ENCODE results near the gene SH3RF1.
"Not testable (repeated sequence)": the region's sequence is repeated elsewhere in the genome, so short reads cannot be mapped to it uniquely, and the experiment has no call there.

SH3RF1 gene

DNA sequence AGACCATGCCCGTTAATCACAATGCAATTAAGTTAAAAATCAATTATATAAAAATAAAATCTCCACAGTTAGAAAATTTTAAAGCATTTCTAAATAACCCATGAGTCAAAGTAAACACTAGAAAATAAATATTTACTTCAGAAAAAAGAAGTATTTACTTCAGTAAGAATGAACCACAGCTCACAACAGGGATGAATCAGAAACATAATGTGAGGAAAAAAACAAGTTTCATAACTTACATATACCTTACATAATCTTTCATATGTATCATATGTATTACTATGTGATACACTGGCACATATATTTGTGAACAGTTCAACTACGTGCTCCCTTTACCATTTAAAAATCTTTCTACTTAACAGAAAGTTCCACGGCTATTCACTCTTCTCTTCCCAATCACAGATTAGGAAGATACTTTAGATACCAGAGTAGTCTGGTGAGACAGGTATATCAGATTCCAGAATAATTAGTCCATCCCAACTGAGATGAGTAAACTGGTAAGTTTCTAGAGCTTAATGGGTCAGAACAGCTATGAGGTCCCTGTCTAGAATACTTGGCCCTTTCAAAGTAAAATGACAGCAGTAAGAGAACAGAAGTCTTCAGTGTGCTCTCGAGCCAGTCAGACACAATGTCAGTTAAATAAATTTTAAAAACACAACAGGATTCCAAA lies 70.3 kb downstream of the SH3RF1 start:
- TF ChIP-seq, protein P1, sequence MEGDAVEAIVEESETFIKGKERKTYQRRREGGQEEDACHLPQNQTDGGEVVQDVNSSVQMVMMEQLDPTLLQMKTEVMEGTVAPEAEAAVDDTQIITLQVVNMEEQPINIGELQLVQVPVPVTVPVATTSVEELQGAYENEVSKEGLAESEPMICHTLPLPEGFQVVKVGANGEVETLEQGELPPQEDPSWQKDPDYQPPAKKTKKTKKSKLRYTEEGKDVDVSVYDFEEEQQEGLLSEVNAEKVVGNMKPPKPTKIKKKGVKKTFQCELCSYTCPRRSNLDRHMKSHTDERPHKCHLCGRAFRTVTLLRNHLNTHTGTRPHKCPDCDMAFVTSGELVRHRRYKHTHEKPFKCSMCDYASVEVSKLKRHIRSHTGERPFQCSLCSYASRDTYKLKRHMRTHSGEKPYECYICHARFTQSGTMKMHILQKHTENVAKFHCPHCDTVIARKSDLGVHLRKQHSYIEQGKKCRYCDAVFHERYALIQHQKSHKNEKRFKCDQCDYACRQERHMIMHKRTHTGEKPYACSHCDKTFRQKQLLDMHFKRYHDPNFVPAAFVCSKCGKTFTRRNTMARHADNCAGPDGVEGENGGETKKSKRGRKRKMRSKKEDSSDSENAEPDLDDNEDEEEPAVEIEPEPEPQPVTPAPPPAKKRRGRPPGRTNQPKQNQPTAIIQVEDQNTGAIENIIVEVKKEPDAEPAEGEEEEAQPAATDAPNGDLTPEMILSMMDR (IDR thresholded peaks at IDR 0.05; ENCODE audit: control insufficient read depth, insufficient read depth, low read depth, low read length, missing control alignments): no peak
- no peak for DNase-seq (ENCODE audit: low read depth)
- no peak overlapping the region for H3K4me3 ChIP-seq (ENCODE audit: control insufficient read depth, low read depth, low read length)

DNA sequence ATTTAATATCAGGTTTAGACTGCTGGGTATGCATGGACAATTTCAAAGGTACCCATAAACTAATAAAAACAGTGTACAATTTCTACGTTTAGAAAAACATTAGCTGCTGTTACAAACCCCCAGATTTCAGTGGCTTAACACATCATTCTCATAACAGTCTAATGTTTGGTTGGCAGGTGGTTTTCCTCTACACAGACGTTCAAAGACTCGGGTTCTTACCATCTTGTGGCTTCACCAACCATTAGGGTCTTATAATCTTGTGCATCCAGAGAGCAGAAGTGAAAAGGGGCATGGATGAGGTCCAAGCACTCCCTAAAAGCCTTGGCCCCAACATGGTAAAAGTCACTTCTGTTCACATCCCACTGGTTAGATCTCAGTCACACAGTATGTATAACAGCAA lies 71.6 kb downstream of the SH3RF1 start:
- TF ChIP-seq, protein P1 (IDR thresholded peaks at IDR 0.05; ENCODE audit: control insufficient read depth, insufficient read depth, low read depth, low read length, missing control alignments): no peak
- no peak for DNase-seq (ENCODE audit: low read depth)
- H3K4me3 ChIP-seq (ENCODE audit: control insufficient read depth, low read depth, low read length): no peak overlapping the region

DNA sequence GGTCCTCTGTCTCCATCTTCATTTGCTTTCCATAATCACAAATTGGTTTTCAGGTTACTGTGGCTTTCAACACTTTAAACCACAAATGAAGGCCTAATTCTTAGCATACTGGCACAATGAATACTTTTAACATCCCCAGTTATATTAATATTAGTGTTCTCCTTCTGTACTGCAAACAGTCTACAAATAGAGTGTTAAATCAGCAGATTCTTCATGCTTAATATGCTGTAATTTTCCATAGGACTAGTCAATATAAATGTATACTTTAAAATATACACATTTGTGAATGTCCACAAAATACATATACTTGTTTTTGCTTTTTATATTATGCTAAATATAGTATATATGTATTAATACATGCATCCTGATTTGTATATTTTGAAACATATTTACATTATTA lies 72.6 kb downstream of the SH3RF1 start:
- no peak overlapping the region for H3K4me3 ChIP-seq (ENCODE audit: control insufficient read depth, low read depth, low read length)
- no peak for DNase-seq (ENCODE audit: low read depth)
- TF ChIP-seq, protein P1 (IDR thresholded peaks at IDR 0.05; ENCODE audit: control insufficient read depth, insufficient read depth, low read depth, low read length, missing control alignments): no peak

DNA sequence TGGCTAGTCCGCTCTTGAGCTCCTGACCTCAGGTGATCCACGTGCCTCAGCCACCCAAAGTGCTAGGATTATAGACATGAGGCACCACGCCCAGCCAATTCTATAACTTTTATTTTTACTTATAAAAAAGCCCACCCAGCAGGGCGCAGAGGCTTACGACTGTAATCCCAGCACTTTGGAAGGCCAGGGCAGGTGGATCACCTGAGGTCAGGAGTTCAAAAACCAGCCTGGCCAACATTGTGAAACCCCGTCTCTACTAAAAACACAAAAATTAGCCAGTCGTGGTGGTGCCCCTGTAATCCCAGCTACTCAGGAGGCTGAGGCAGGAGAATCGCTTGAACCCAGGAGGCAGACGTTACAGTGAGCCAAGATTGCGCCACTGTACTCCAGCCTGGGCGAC lies 73.5 kb downstream of the SH3RF1 start:
- not testable (repeated sequence) for DNase-seq (ENCODE audit: low read depth); H3K4me3 ChIP-seq (ENCODE audit: control insufficient read depth, low read depth, low read length)

DNA sequence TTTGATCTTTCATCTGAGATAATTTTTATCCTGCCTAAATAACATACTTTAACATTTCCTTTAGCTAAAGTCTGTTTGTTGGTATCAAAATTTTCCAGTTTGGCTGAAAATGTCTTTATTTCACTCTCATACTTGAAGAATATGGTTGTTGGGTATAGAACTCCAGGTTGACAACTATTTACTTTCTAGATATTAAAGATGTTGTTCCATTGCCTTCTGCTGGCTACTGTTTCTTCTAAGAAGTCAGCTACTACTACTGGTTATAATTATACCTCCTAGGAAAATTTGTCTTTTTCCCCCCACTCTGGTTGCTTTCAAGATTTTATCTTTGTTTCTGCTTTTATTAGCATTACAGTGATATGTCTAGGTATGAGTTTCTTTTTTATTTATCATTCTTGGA lies 75.7 kb downstream of the SH3RF1 start:
- H3K4me3 ChIP-seq (ENCODE audit: control insufficient read depth, low read depth, low read length): no peak overlapping the region
- DNase-seq (ENCODE audit: low read depth): no peak
- TF ChIP-seq, protein P1 (IDR thresholded peaks at IDR 0.05; ENCODE audit: control insufficient read depth, insufficient read depth, low read depth, low read length, missing control alignments): no peak

DNA sequence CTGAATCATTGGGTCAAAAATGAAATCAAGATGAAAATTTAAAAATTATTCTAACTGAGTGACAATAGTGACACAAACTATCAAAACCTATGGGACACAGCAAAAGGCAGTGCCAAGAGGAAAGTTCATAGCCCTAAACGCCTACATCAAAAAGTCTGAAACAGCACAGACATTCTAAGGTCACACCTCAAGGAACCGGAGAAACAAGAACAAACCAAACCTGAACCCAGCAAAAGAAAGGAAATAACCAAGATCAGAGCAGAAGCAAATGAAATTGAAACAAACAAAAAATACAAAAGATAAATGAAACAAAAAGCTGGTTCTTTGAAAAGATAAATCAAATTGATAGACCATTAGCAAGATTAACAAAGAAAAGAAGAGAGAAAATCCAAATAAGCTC lies 80.8 kb downstream of the SH3RF1 start:
- H3K4me3 ChIP-seq (ENCODE audit: control insufficient read depth, low read depth, low read length): not testable (repeated sequence)

DNA sequence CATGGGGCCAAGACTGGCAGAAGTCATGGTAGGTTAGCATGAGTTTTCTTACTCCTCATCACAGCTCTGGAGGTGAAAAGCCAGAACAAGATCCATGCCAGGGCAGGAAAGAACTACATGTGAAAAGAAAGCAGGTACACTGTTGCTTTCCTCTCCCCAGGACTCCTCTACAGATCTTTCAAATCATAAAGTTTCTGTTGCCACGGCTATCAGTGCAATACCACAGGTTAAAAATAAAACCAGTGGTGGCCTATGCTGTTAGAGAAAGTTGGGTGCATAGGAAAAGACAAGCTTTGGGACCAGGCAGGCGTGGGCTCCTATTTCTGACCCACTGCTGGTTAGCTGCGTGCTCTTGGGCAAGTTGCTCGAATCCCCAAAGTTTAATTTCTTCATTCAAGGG lies 81.4 kb downstream of the SH3RF1 start:
- DNase-seq (ENCODE audit: low read depth): no peak
- TF ChIP-seq, protein P1 (IDR thresholded peaks at IDR 0.05; ENCODE audit: control insufficient read depth, insufficient read depth, low read depth, low read length, missing control alignments): no peak
- no peak overlapping the region for H3K4me3 ChIP-seq (ENCODE audit: control insufficient read depth, low read depth, low read length)

More for the DNA sequence above, 80.8 kb downstream of the SH3RF1 start:
- DNase-seq (ENCODE audit: low read depth): not testable (repeated sequence)

DNA sequence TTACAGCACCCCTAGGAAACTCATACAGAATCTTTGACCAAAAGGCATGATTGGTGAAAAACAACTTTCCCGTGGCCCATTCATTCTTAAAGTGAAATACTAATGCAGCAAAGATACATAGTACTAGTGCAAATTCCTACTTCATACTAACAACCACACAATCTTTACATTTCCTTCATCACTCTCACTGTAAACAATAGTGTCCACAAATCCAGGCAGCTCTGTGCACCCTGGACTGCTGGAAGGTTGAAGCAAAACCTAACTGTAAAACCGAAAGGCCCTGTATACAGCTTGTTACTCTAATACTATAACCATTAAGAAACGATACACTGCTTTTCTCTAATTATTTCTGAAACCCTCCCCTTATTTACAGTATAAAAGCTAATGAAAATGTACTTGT lies 82.6 kb downstream of the SH3RF1 start:
- no peak overlapping the region for H3K4me3 ChIP-seq (ENCODE audit: control insufficient read depth, low read depth, low read length)
- no peak for DNase-seq (ENCODE audit: low read depth)
- TF ChIP-seq, protein P1 (IDR thresholded peaks at IDR 0.05; ENCODE audit: control insufficient read depth, insufficient read depth, low read depth, low read length, missing control alignments): no peak

All from AG09309 (cell line).